SK-N-SH treated with all-trans-retinoic acid at 6 μM for 48 hours (cell line): ENCODE data around the gene KLF11.
"Not testable (repeated sequence)": the region's sequence is repeated elsewhere in the genome, so short reads cannot be mapped to it uniquely, and the experiment has no call there.

Experiments used
- ATAC-seq: fragments of 200-7000 bp; cut with Tn5 transposase; 3 replicates; pipeline ENCODE4 v1.9.1; 2020; ENCODE audit warnings: mild to moderate bottlenecking, moderate library complexity
- ARNTL ChIP-seq: fragments of 450-650 bp; formaldehyde crosslinking; IDR thresholded peaks from 2 replicates; pipeline ENCODE4 v1.5.0; 2020; ENCODE audit warnings: low read depth, mild to moderate bottlenecking, moderate library complexity, borderline replicate concordance
- BACH2 ChIP-seq: fragments of 250-450 bp; sonication (Bioruptor Pico); IDR thresholded peaks from 2 replicates; pipeline ENCODE4 v1.9.0; 2021; ENCODE audit warnings: mild to moderate bottlenecking, borderline replicate concordance
- CREB5 ChIP-seq: fragments of 250-450 bp; sonication (Bioruptor Pico); IDR thresholded peaks from 2 replicates; pipeline ENCODE4 v1.5.1; 2020; ENCODE audit warnings: low read depth, mild to moderate bottlenecking, moderate library complexity
- CSDC2 ChIP-seq: fragments of 250-450 bp; sonication (Bioruptor Pico); IDR thresholded peaks from 2 replicates; pipeline ENCODE4 v1.5.0; 2020; ENCODE audit warnings: mild to moderate bottlenecking, moderate library complexity
- ESRRG ChIP-seq: fragments of 250-450 bp; sonication (Bioruptor Pico); IDR thresholded peaks from 2 replicates; pipeline ENCODE4 v1.6.1; 2021; ENCODE audit warnings: mild to moderate bottlenecking
- GLIS3 ChIP-seq: fragments of 250-450 bp; sonication (Bioruptor Pico); IDR thresholded peaks from 2 replicates; pipeline ENCODE4 v1.5.0; 2020; ENCODE audit warnings: mild to moderate bottlenecking, moderate library complexity
- PATZ1 ChIP-seq: fragments of 250-450 bp; sonication (Bioruptor Pico); IDR thresholded peaks from 2 replicates; pipeline ENCODE4 v1.8.0; 2020; ENCODE audit warnings: mild to moderate bottlenecking, moderate library complexity, borderline replicate concordance
- POU6F1 ChIP-seq: fragments of 250-450 bp; sonication (Bioruptor Pico); IDR thresholded peaks from 2 replicates; pipeline ENCODE4 v1.8.0; 2021; ENCODE audit warnings: low read depth, mild to moderate bottlenecking, moderate library complexity, borderline replicate concordance
- PPARA ChIP-seq: fragments of 250-450 bp; sonication (Bioruptor Pico); IDR thresholded peaks from 2 replicates; pipeline ENCODE4 v1.5.0; 2020; ENCODE audit warnings: mild to moderate bottlenecking, borderline replicate concordance
- RARB ChIP-seq: fragments of 250-450 bp; sonication (Bioruptor Pico); IDR thresholded peaks from 2 replicates; pipeline ENCODE4 v1.8.0; 2021; ENCODE audit warnings: mild to moderate bottlenecking, moderate library complexity
- TCF4 ChIP-seq: fragments of 250-450 bp; sonication (Bioruptor Pico); IDR thresholded peaks from 2 replicates; pipeline ENCODE4 v1.8.0; 2021; ENCODE audit warnings: mild to moderate bottlenecking, moderate library complexity, borderline replicate concordance
- TSHZ2 ChIP-seq: fragments of 250-450 bp; sonication (Bioruptor Pico); IDR thresholded peaks from 2 replicates; pipeline ENCODE4 v1.5.0; 2020; ENCODE audit warnings: mild to moderate bottlenecking, moderate library complexity
- ZC3H10 ChIP-seq: fragments of 250-450 bp; sonication (Bioruptor Pico); IDR thresholded peaks from 2 replicates; pipeline ENCODE4 v1.5.1; 2021; ENCODE audit warnings: mild to moderate bottlenecking, moderate library complexity
- ZFP3 ChIP-seq: fragments of 250-450 bp; sonication (Bioruptor Pico); IDR thresholded peaks from 2 replicates; pipeline ENCODE4 v1.5.0; 2020; ENCODE audit warnings: mild to moderate bottlenecking, moderate library complexity
- ZFP30 ChIP-seq: fragments of 450-650 bp; formaldehyde crosslinking; IDR thresholded peaks from 2 replicates; pipeline ENCODE4 v1.5.0; 2022; ENCODE audit warnings: mild to moderate bottlenecking, moderate library complexity
- ZNF565 ChIP-seq: fragments of 450-650 bp; formaldehyde crosslinking; conservative IDR thresholded peaks from 2 replicates; pipeline ENCODE4 v1.5.0; 2020; ENCODE audit warnings: low read depth, mild to moderate bottlenecking, moderate library complexity
- ZNF70 ChIP-seq: fragments of 450-650 bp; formaldehyde crosslinking; IDR thresholded peaks from 2 replicates; pipeline ENCODE4 v1.5.0; 2020; ENCODE audit warnings: mild to moderate bottlenecking, moderate library complexity
- ZNF8 ChIP-seq: fragments of 450-650 bp; formaldehyde crosslinking; IDR thresholded peaks from 2 replicates; pipeline ENCODE4 v1.5.0; 2020; ENCODE audit warnings: mild to moderate bottlenecking, moderate library complexity

The KLF11 gene

GRCh38 chr2:10091182-10091888, 48.0 kb downstream of the KLF11 start:
- ATAC-seq: no peak

GRCh38 chr2:10091889-10092244, 48.5 kb downstream of the KLF11 start:
- ATAC-seq: not testable (repeated sequence)

More at GRCh38 chr2:10091182-10091888, 48.0 kb downstream of the KLF11 start:
- no peak for TF ChIP-seq POU6F1 (CRISPR knock-in tag)
- no peak for TF ChIP-seq ZFP3 (CRISPR knock-in tag)
- TF ChIP-seq ZC3H10 (CRISPR knock-in tag): no peak

- no peak for ATAC-seq
- TF ChIP-seq CSDC2 (CRISPR knock-in tag) (no peak), POU6F1 (CRISPR knock-in tag) (no peak), TCF4 (no peak), ZNF8 (CRISPR knock-in tag) (no peak), ZFP3 (CRISPR knock-in tag) (no peak), ARNTL (CRISPR knock-in tag) (no peak), TSHZ2 (CRISPR knock-in tag) (no peak), ESRRG (no peak), CREB5 (CRISPR knock-in tag) (no peak), PATZ1 (CRISPR knock-in tag) (no peak)
Measured at GRCh38 chr2:10094271-10094814, 51.0 kb downstream of the KLF11 start.

GRCh38 chr2:10095175-10095574, 51.8 kb downstream of the KLF11 start:
- no peak for ATAC-seq
- TF ChIP-seq GLIS3: no peak
- TF ChIP-seq RARB (CRISPR knock-in tag): no peak
- TF ChIP-seq ZNF565 (CRISPR knock-in tag): no peak
- TF ChIP-seq CSDC2 (CRISPR knock-in tag): no peak
- no peak for TF ChIP-seq ZNF70 (CRISPR knock-in tag)
- TF ChIP-seq BACH2 (CRISPR knock-in tag): no peak
- TF ChIP-seq, all 23 proteins: peak for 0

GRCh38 chr2:10096641-10097040, 53.3 kb downstream of the KLF11 start:
- no peak for TF ChIP-seq ZNF70 (CRISPR knock-in tag)
- TF ChIP-seq BACH2 (CRISPR knock-in tag): no peak
- TF ChIP-seq ZFP30 (CRISPR knock-in tag): no peak
- TF ChIP-seq ZC3H10 (CRISPR knock-in tag): no peak
- no peak for TF ChIP-seq ZNF8 (CRISPR knock-in tag)
- no peak for TF ChIP-seq PPARA (CRISPR knock-in tag)
- no peak for TF ChIP-seq RARB (CRISPR knock-in tag)
- no peak for ATAC-seq
